ENCODE data around the gene PGAM1. TPM values are rescaled to one million over a fixed set of nuclear protein-coding genes. Genes with fewer than 3 reads are reported as not detected.
A peak's percentile ranks its signal among the peaks of the same experiment; 100 is the strongest.

Gene PGAM1
- total and polyA plus RNA-seq, 2 of the 13 experiments (the other 11 are each of a cell fraction or from before 2014, with no cell fraction given) = 354 to 483 TPM

DNA sequence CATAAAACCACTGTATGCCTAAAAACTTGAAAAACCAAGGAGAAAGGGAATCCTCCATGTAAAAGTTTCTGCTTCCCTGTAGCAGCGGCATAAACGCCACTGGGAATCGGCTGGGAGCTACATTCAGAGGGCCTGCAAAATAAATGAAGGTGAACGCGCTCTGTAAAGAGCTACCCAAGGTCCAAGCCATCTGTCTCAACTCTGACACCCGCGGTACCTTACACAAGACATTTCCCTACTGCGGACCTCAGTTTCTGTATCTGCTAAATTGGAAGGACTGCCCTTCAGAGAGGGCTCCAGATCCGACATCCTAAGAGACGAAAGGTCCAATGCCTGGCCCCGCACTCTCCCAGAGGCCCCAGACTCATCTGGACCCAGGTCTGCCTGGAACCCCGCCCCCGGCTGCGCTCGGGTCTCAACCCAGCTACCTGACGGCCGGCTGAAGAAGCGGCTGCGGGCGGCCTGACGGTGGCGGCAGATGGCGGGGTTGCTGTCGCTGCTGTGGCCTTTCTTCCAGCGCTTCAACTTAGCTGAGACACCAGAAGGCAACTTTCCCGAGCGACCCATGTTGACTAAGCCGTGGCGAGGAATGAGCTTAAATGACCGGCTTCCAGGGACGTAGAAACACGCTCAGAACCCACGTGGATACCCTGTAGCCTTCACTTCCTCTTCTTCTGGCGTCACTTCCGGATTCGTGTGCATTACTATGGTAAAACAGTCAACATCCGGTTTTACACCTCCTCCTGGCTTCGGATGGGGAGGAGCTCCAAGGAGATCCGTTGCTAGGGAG, 25.1 kb upstream of the PGAM1 start, which contains the start of gene RRP12 (continued):
- TF ChIP-seq, protein P1, sequence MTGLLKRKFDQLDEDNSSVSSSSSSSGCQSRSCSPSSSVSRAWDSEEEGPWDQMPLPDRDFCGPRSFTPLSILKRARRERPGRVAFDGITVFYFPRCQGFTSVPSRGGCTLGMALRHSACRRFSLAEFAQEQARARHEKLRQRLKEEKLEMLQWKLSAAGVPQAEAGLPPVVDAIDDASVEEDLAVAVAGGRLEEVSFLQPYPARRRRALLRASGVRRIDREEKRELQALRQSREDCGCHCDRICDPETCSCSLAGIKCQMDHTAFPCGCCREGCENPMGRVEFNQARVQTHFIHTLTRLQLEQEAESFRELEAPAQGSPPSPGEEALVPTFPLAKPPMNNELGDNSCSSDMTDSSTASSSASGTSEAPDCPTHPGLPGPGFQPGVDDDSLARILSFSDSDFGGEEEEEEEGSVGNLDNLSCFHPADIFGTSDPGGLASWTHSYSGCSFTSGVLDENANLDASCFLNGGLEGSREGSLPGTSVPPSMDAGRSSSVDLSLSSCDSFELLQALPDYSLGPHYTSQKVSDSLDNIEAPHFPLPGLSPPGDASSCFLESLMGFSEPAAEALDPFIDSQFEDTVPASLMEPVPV (CRISPR knock-in tag; IDR thresholded peaks at IDR 0.05) = peak; percentile 89
- no peak for TF ChIP-seq CERS6 (CRISPR knock-in tag; IDR thresholded peaks at IDR 0.05)
- no peak for TF ChIP-seq PHB2 (IDR thresholded peaks at IDR 0.05; ENCODE audit: partially characterized antibody)
- TF ChIP-seq TBP (CRISPR knock-in tag; IDR thresholded peaks at IDR 0.05) = no peak
- TF ChIP-seq, protein P2, sequence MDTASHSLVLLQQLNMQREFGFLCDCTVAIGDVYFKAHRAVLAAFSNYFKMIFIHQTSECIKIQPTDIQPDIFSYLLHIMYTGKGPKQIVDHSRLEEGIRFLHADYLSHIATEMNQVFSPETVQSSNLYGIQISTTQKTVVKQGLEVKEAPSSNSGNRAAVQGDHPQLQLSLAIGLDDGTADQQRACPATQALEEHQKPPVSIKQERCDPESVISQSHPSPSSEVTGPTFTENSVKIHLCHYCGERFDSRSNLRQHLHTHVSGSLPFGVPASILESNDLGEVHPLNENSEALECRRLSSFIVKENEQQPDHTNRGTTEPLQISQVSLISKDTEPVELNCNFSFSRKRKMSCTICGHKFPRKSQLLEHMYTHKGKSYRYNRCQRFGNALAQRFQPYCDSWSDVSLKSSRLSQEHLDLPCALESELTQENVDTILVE (CRISPR knock-in tag; IDR thresholded peaks at IDR 0.05) = 0 out of 2 replicates have a peak, but pooled peaks have one; percentile 21
- TF ChIP-seq SMAD3 (CRISPR knock-in tag; IDR thresholded peaks at IDR 0.05) = no peak; the same call in 1 of the 2 replicates
- no peak for TF ChIP-seq JUN (CRISPR knock-in tag; IDR thresholded peaks at IDR 0.05)
- no peak for TF ChIP-seq RNF219 (CRISPR knock-in tag; IDR thresholded peaks at IDR 0.05)
- no peak for TF ChIP-seq USF2 (IDR thresholded peaks at IDR 0.05; ENCODE audit: low read depth, low read length)
- TF ChIP-seq USF2 (CRISPR knock-in tag; IDR thresholded peaks at IDR 0.05; ENCODE audit: borderline replicate concordance) = no peak
- TF ChIP-seq, protein P3, sequence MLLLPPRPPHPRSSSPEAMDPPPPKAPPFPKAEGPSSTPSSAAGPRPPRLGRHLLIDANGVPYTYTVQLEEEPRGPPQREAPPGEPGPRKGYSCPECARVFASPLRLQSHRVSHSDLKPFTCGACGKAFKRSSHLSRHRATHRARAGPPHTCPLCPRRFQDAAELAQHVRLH (CRISPR knock-in tag; IDR thresholded peaks at IDR 0.05; ENCODE audit: borderline replicate concordance, low read depth) = no peak
- TF ChIP-seq ZNF790 (CRISPR knock-in tag; IDR thresholded peaks at IDR 0.05; ENCODE audit: borderline replicate concordance) = 0 out of 2 replicates have a peak, but pooled peaks have one; percentile 48
- TF ChIP-seq, protein P4, sequence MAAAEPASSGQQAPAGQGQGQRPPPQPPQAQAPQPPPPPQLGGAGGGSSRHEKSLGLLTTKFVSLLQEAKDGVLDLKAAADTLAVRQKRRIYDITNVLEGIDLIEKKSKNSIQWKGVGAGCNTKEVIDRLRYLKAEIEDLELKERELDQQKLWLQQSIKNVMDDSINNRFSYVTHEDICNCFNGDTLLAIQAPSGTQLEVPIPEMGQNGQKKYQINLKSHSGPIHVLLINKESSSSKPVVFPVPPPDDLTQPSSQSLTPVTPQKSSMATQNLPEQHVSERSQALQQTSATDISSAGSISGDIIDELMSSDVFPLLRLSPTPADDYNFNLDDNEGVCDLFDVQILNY (CRISPR knock-in tag; conservative IDR thresholded peaks at IDR 0.05) = no peak
- TF ChIP-seq ZNF354B (CRISPR knock-in tag; IDR thresholded peaks at IDR 0.05) = no peak
- no peak for TF ChIP-seq ZNF749 (CRISPR knock-in tag; IDR thresholded peaks at IDR 0.05; ENCODE audit: borderline replicate concordance)
- no peak for TF ChIP-seq MTA3 (CRISPR knock-in tag; IDR thresholded peaks at IDR 0.05)
- TF ChIP-seq ZNF143 (CRISPR knock-in tag; IDR thresholded peaks at IDR 0.05) = no peak; the same call in 1 of the 2 replicates
- no peak for TF ChIP-seq SUZ12 (IDR thresholded peaks at IDR 0.05; ENCODE audit: low read depth, low read length)

All from HepG2 (cell line).